IPS-15b (cell line): ENCODE results near the gene MAPK8IP2.

Experiments
- H3K27me3 ChIP-seq: one replicate; pipeline ENCODE4 v1.6.1; 2013; ENCODE audit warnings: low read length; ENCODE audit not compliant: control insufficient read depth, insufficient read depth
- H3K36me3 ChIP-seq: one replicate; pipeline ENCODE4 v1.6.1; 2013; ENCODE audit warnings: low read length; ENCODE audit not compliant: control insufficient read depth, insufficient read depth
- H3K4me1 ChIP-seq: one replicate; pipeline ENCODE4 v1.6.1; 2013; ENCODE audit warnings: mild to moderate bottlenecking, low read length; ENCODE audit not compliant: control insufficient read depth, insufficient read depth
- H3K4me3 ChIP-seq: one replicate; pipeline ENCODE4 v1.5.1; 2013; ENCODE audit warnings: low read depth, low read length
- H3K9ac ChIP-seq: one replicate; pipeline ENCODE4 v1.6.1; 2013; ENCODE audit warnings: low read depth, mild to moderate bottlenecking, low read length
- H3K9me3 ChIP-seq: one replicate; pipeline ENCODE4 v1.6.1; 2013; ENCODE audit warnings: mild to moderate bottlenecking, low read length; ENCODE audit not compliant: control insufficient read depth, insufficient read depth

The MAPK8IP2 gene

DNA sequence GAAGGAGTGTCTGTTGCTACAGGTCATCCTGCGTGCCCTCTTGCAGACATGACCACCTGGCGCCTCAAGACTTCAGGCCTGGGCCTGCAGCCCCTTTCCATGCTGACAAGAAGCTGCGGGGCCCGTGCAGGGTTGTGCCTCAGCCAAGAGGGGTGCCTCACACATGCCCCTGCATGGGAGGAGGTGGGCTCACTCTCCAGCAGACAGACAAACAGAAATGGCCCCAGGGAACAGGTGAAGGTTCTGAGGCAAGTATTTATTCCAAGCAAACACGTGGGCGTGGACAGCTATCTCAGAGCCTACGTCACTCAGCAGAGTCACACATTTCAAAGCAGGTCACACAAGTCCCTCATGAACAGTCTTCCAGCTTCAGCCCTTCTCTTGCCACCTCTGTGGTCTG is 32.0 kb upstream of the MAPK8IP2 start:
- Histone ChIP-seq H3K36me3 (peaks cover 33% of the 10 kb centered on the region), H3K9ac (peak overlapping the region; percentile 37), H3K27me3 (peaks cover 10% of the 10 kb centered on the region), H3K4me1 (no peaks in the 10 kb centered on the region), H3K9me3 (no peaks in the 10 kb centered on the region), H3K4me3 (no peak overlapping the region)

DNA sequence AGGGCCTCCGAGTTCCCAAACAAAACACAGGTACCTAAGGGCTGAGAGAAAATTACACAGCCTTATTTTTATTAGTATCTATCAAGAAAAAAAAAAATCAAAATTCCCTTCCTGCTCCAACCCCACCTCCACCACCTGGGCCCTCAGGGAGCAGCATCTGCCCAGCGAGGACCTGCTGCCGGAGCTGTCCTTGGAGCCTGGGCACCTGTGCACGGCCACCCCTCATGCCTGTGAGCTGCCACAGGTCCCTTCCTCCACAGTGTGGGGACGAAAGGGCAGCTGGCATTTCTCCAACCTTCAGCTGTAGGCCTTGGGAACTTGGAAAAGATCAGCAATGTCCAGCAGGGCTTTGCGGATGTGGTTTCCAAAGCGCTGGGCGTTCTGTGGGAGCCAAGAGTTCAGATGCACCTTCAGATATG is 31.5 kb upstream of the MAPK8IP2 start:
- Histone ChIP-seq H3K27me3 (peaks cover 6% of the 10 kb centered on the region), H3K4me3 (no peak overlapping the region), H3K36me3 (peaks cover 36% of the 10 kb centered on the region), H3K9ac (no peak overlapping the region), H3K9me3 (no peaks in the 10 kb centered on the region), H3K4me1 (no peaks in the 10 kb centered on the region)

GRCh38 chr22:50569896-50570535 is 30.6 kb upstream of the MAPK8IP2 start:
- Histone ChIP-seq H3K36me3 (peaks cover 38% of the 10 kb centered on the region), H3K9me3 (no peaks in the 10 kb centered on the region), H3K4me3 (no peak overlapping the region), H3K4me1 (no peaks in the 10 kb centered on the region), H3K9ac (no peak overlapping the region), H3K27me3 (no peaks in the 10 kb centered on the region)

DNA sequence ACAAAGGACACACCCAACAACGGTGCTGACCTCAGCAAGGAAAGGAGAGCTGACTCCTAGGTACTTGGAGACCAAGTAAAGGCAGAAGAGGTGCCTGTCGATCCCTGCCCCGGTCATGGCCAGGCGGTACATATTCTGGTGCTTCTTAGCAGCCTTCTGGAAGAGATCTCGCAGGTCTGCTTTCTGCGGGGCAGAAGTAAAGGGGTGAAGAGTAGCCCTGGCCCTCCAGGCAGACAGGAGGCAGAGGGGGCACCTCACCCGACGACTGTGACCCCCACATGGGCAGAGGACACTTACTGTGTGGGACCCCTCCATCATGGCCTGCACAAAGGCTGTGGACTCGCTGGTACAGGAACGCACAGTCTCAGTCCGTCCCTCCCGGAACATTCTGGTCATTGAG is 29.7 kb upstream of the MAPK8IP2 start:
- Histone ChIP-seq H3K4me1 (no peaks in the 10 kb centered on the region), H3K36me3 (peaks cover 38% of the 10 kb centered on the region), H3K9me3 (no peaks in the 10 kb centered on the region), H3K27me3 (no peaks in the 10 kb centered on the region), H3K9ac (no peak overlapping the region), H3K4me3 (no peak overlapping the region)

DNA sequence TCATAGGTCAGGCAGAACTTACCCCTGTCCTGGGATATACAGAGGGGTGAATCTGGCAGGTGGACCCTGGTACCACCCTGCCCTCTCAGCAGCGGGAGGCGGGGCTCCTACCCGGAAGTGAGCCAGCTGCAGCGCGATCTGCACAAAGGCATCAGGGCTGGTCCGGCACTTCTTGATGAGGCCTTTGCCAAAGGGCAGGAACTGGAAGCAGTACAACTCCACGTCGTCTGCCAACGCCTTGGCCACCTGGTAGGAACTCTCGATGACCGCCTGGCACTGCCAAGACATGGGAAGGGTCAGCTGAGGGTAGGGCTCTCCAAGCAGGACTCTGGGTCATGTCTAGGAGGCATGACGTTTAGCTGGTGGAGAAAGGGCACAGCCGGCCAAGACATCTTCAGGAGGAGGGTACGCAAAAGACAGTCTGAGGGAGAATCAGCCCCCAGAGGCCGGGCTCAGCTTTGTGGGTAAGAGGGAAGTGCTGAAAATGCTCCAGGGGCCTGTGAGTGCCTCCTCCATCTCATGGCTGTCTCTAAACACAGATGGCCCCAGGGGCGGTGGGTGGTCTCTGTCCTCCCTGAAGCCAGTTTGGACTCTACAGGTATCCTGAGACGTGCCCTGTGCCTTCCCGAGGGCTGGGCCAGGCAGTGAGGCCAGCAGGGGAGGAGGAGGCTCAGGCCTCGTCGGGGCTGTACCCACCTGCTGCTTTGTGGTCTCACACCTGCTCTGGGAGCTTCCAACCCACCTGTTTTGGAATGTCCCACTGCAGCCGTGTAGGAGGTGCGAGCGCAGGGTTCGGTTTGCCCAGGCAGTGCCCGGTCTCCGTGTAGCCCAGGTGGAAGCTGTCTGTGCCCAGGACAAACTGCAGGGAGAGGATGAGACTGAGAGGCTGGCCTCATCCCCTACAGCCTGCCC is 29.1 kb upstream of the MAPK8IP2 start:
- H3K27me3 ChIP-seq, result no peaks in the 10 kb centered on the region
- H3K4me3 ChIP-seq, result no peak overlapping the region
- H3K4me1 ChIP-seq, result no peaks in the 10 kb centered on the region
- H3K9me3 ChIP-seq, result no peaks in the 10 kb centered on the region
- H3K36me3 ChIP-seq, result peaks cover 38% of the 10 kb centered on the region
- no peak overlapping the region for H3K9ac ChIP-seq

GRCh38 chr22:50572965-50573364 is 27.6 kb upstream of the MAPK8IP2 start:
- no peak overlapping the region for H3K4me3 ChIP-seq
- H3K9me3 ChIP-seq, result no peaks in the 10 kb centered on the region
- peaks cover 2% of the 10 kb centered on the region for H3K4me1 ChIP-seq
- peaks cover 43% of the 10 kb centered on the region for H3K36me3 ChIP-seq
- no peak overlapping the region for H3K9ac ChIP-seq
- no peaks in the 10 kb centered on the region for H3K27me3 ChIP-seq

GRCh38 chr22:50573491-50574382 is 26.9 kb upstream of the MAPK8IP2 start:
- H3K4me1 ChIP-seq, result peaks cover 3% of the 10 kb centered on the region
- H3K9me3 ChIP-seq, result no peaks in the 10 kb centered on the region
- peaks cover 47% of the 10 kb centered on the region for H3K36me3 ChIP-seq
- H3K4me3 ChIP-seq, result no peak overlapping the region
- H3K9ac ChIP-seq, result no peak overlapping the region
- no peaks in the 10 kb centered on the region for H3K27me3 ChIP-seq

DNA sequence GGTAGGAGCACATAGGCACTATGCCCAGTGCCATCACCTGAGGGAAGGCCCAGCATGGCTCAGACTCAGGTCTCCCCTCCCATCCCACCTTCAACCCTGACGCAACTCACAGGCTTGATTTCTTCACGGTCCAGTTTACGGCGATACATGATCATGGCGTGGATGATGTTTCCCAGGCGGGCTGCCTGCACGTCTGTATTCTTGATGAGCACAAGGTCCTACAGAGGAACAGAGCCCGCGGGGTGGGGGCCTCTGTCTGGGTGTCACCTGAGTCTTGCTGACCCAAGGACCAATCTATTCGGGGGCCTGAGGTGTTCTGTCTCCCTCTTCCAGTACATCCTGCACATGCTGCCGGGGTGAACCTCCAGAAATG is 26.2 kb upstream of the MAPK8IP2 start:
- Histone ChIP-seq H3K4me1 (peaks cover 5% of the 10 kb centered on the region), H3K36me3 (peaks cover 45% of the 10 kb centered on the region), H3K27me3 (no peaks in the 10 kb centered on the region), H3K9ac (no peak overlapping the region), H3K4me3 (no peak overlapping the region), H3K9me3 (no peaks in the 10 kb centered on the region)

GRCh38 chr22:50575426-50575941 is 25.1 kb upstream of the MAPK8IP2 start:
- Histone ChIP-seq H3K27me3 (no peaks in the 10 kb centered on the region), H3K9me3 (no peaks in the 10 kb centered on the region), H3K4me1 (peaks cover 5% of the 10 kb centered on the region), H3K9ac (no peak overlapping the region), H3K36me3 (peaks cover 47% of the 10 kb centered on the region), H3K4me3 (no peak overlapping the region)

GRCh38 chr22:50576070-50576469 is 24.5 kb upstream of the MAPK8IP2 start:
- H3K4me1 ChIP-seq, result peaks cover 5% of the 10 kb centered on the region
- no peak overlapping the region for H3K4me3 ChIP-seq
- peaks cover 41% of the 10 kb centered on the region for H3K36me3 ChIP-seq
- H3K27me3 ChIP-seq, result no peaks in the 10 kb centered on the region
- H3K9me3 ChIP-seq, result no peaks in the 10 kb centered on the region
- no peak overlapping the region for H3K9ac ChIP-seq
